Liver (tissue), 9 donors: Measurements from ENCODE around the gene CEMIP. TPM values are rescaled to one million over a fixed set of nuclear protein-coding genes. Genes with fewer than 3 reads are reported as not detected.

Experiments
- DNase-seq: peaks from one replicate; pipeline ENCODE4 v3.0.0-alpha.2; 2017; ENCODE audit warnings: low spot score
- H3K27ac ChIP-seq, 2 donors: one replicate each; pipeline ENCODE4 v1.7.0; 2013; ENCODE audit warnings: inconsistent platforms in 2 of 2, low read length in 2 of 2, control low read depth in 1 of 2, low read depth in 1 of 2, mild to moderate bottlenecking in 1 of 2
- H3K27me3 ChIP-seq, 4 donors: one replicate each; pipeline versions ENCODE4 v1.6.1 to v1.7.0; 2013; ENCODE audit warnings: low read length in 3 of 4, inconsistent platforms in 1 of 4, mild to moderate bottlenecking in 1 of 4, moderate library complexity in 1 of 4; ENCODE audit not compliant: control insufficient read depth in 4 of 4, insufficient read depth in 4 of 4
- H3K36me3 ChIP-seq, 4 donors: one replicate each; pipeline versions ENCODE4 v1.6.1 to v1.7.0; 2013; ENCODE audit warnings: low read length in 3 of 4, mild to moderate bottlenecking in 3 of 4, low read depth in 1 of 4, moderate library complexity in 1 of 4; ENCODE audit not compliant: control insufficient read depth in 4 of 4, insufficient read depth in 3 of 4
- H3K4me1 ChIP-seq, 4 donors: one replicate each; pipeline versions ENCODE4 v1.6.1 to v1.7.0; 2013; ENCODE audit warnings: low read length in 3 of 4, mild to moderate bottlenecking in 3 of 4, moderate library complexity in 1 of 4; ENCODE audit not compliant: control insufficient read depth in 4 of 4, insufficient read depth in 4 of 4
- H3K4me3 ChIP-seq, 3 donors: one replicate each; pipeline versions ENCODE4 v1.6.1 to v1.7.0; 2013; ENCODE audit warnings: low read length in 3 of 3, control low read depth in 1 of 3, low read depth in 1 of 3, mild to moderate bottlenecking in 1 of 3
- H3K9ac ChIP-seq, 2 donors: one replicate each; pipeline ENCODE4 v1.7.0; 2013; ENCODE audit warnings: low read length in 2 of 2, mild to moderate bottlenecking in 2 of 2, moderate library complexity in 2 of 2, control low read depth in 1 of 2, low read depth in 1 of 2
- H3K9me3 ChIP-seq, 4 donors: one replicate each; pipeline versions ENCODE4 v1.6.1 to v1.7.0; 2013; ENCODE audit warnings: low read length in 3 of 4; ENCODE audit not compliant: control insufficient read depth in 4 of 4
- FOXA1 ChIP-seq: IDR thresholded peaks from 2 replicates; pipeline ENCODE4 v1.6.1; 2016; ENCODE audit warnings: antibody characterized with exemption
- FOXA2 ChIP-seq: IDR thresholded peaks from 2 replicates; pipeline ENCODE4 v1.6.1; 2016; ENCODE audit warnings: antibody characterized with exemption
- HNF4G ChIP-seq: IDR thresholded peaks from 2 replicates; pipeline ENCODE4 v1.6.1; 2016; ENCODE audit warnings: antibody characterized with exemption
- JUND ChIP-seq, 2 donors: IDR thresholded peaks; 2 replicates each; pipeline ENCODE4 v1.6.1; 2016; ENCODE audit warnings: antibody characterized with exemption in 2 of 2
- MAX ChIP-seq: IDR thresholded peaks from 2 replicates; pipeline ENCODE4 v1.6.1; 2016; ENCODE audit warnings: antibody characterized with exemption
- RAD21 ChIP-seq, 2 donors: IDR thresholded peaks; 2 replicates each; pipeline ENCODE4 v1.6.1; 2016; ENCODE audit warnings: antibody characterized with exemption in 2 of 2, mild to moderate bottlenecking in 2 of 2
- REST ChIP-seq: IDR thresholded peaks from 2 replicates; pipeline ENCODE4 v1.6.1; 2016; ENCODE audit warnings: antibody characterized with exemption, mild to moderate bottlenecking
- RXRA ChIP-seq, 2 donors: IDR thresholded peaks; 2 replicates each; pipeline ENCODE4 v1.6.1; 2017 to 2018; ENCODE audit warnings: antibody characterized with exemption in 2 of 2, mild to moderate bottlenecking in 1 of 2
- SP1 ChIP-seq: IDR thresholded peaks from 2 replicates; pipeline ENCODE4 v1.6.1; 2018; ENCODE audit warnings: antibody characterized with exemption, mild to moderate bottlenecking
- WGBS: extraction: QIAGEN DNeasy Blood & Tissue Kit; methylation state at CpG from one replicate; pipeline ENCODE4 v1.1.7; 2013; 5-methylcytosine and 5-hydroxymethylcytosine counted together
- polyA plus RNA-seq, 2 donors: library from polyadenylated mRNA; stranded (reverse) in 1 of 2; unstranded in 1 of 2; fragments of 200-250 nt in 1 of 2; fragments of >200 nt in 1 of 2; fragmentation: Nextera tagmentation in 1 of 2; extraction: Ambion mirVana in 1 of 2; gene quantifications; one replicate each; pipeline versions ENCODE4 v1.2.1 to v1.2.3, GENCODE V29; 2013 to 2015
- total RNA-seq, 2 donors: library from RNA; depleted of rRNA; stranded (reverse); fragments of >200 nt; gene quantifications; one replicate each; pipeline ENCODE4 v1.2.3, GENCODE V29; 2014
- TF ChIP-seq, protein P1 (sequence below): IDR thresholded peaks from 2 replicates; pipeline ENCODE4 v1.6.1; 2016; ENCODE audit warnings: antibody characterized with exemption
- TF ChIP-seq, protein P2 (sequence below): fragments of 150-350 bp; IDR thresholded peaks from 2 replicates; pipeline ENCODE4 v1.5.1; 2017; ENCODE audit warnings: improper control_type of control experiment, low read depth, low read length; ENCODE audit not compliant: missing input control
- donor health status: healthy.
- donor health status: healthy.
- donor health status: healthy.
- donor health status: healthy.
- donor health status: healthy.

Gene CEMIP
- total and polyA plus RNA-seq, 4 donors, result under 0.01 to 0.89 (median 0.21) TPM

- Histone ChIP-seq H3K4me3 (no peak overlapping the region), H3K36me3 (peaks cover 0 to 15% (median 4%) of the 10 kb centered on the region in 4 donors), H3K27me3 (no peaks in the 10 kb centered on the region), H3K4me1 (no peaks in the 10 kb centered on the region), H3K9me3 (peaks cover 0 to 5% (median 3%) of the 10 kb centered on the region in 4 donors), H3K27ac (no peak overlapping the region), H3K9ac (no peak overlapping the region)
- WGBS, result 97% methylated on average over 11 of the region's 11 CpGs
- TF ChIP-seq RAD21 (IDR thresholded peaks at IDR 0.05) (no peak), REST (no peak), RXRA (IDR thresholded peaks at IDR 0.05) (no peak), FOXA2 (no peak)
- TF ChIP-seq, protein P1, sequence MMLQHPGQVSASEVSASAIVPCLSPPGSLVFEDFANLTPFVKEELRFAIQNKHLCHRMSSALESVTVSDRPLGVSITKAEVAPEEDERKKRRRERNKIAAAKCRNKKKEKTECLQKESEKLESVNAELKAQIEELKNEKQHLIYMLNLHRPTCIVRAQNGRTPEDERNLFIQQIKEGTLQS, result no peak
- no peak for DNase-seq
Observed at GRCh38 chr15:80906159-80906766, 127.1 kb downstream of the CEMIP start.

GRCh38 chr15:80911821-80912220 lies 132.7 kb downstream of the CEMIP start:
- Histone ChIP-seq H3K27ac (no peak overlapping the region), H3K9me3 (peaks cover 0 to 5% (median 3%) of the 10 kb centered on the region in 4 donors), H3K27me3 (no peaks in the 10 kb centered on the region), H3K9ac (no peak overlapping the region), H3K4me1 (no peaks in the 10 kb centered on the region), H3K36me3 (peaks cover 0 to 10% (median 4%) of the 10 kb centered on the region in 4 donors), H3K4me3 (no peak overlapping the region)
- 100% methylated on average over 1 of the region's 1 CpG for WGBS
- TF ChIP-seq, protein P2, sequence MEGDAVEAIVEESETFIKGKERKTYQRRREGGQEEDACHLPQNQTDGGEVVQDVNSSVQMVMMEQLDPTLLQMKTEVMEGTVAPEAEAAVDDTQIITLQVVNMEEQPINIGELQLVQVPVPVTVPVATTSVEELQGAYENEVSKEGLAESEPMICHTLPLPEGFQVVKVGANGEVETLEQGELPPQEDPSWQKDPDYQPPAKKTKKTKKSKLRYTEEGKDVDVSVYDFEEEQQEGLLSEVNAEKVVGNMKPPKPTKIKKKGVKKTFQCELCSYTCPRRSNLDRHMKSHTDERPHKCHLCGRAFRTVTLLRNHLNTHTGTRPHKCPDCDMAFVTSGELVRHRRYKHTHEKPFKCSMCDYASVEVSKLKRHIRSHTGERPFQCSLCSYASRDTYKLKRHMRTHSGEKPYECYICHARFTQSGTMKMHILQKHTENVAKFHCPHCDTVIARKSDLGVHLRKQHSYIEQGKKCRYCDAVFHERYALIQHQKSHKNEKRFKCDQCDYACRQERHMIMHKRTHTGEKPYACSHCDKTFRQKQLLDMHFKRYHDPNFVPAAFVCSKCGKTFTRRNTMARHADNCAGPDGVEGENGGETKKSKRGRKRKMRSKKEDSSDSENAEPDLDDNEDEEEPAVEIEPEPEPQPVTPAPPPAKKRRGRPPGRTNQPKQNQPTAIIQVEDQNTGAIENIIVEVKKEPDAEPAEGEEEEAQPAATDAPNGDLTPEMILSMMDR, result no peak
- TF ChIP-seq FOXA1 (no peak), RAD21 (IDR thresholded peaks at IDR 0.05) (no peak), SP1 (no peak), HNF4G (no peak), REST (no peak), FOXA2 (no peak), JUND (IDR thresholded peaks at IDR 0.05) (no peak), RXRA (IDR thresholded peaks at IDR 0.05) (no peak), MAX (no peak)
- DNase-seq, result no peak
